Measurements from ENCODE around the gene SGK1.

The SGK1 gene

GRCh38 chr6:134249239-134249758, 68.6 kb downstream of the SGK1 start:
- H3K4me3 ChIP-seq (ENCODE audit: low read length) = no peak overlapping the region
- H4K20me1 ChIP-seq (ENCODE audit: control insufficient read depth, insufficient read depth, low read depth, low read length) = no peaks in the 10 kb centered on the region
- no peaks in the 10 kb centered on the region for H3K27me3 ChIP-seq (ENCODE audit: control insufficient read depth, low read length)
- no peaks in the 10 kb centered on the region for H3K36me3 ChIP-seq (ENCODE audit: control insufficient read depth, low read length)
- H3K9me3 ChIP-seq (ENCODE audit: control insufficient read depth, insufficient read depth, low read length) = no peaks in the 10 kb centered on the region
- H3K79me2 ChIP-seq (ENCODE audit: control insufficient read depth, low read length) = no peaks in the 10 kb centered on the region
- H3K9me2 ChIP-seq (replicated peaks; ENCODE audit: control insufficient read depth, low read length) = no peaks in the 10 kb centered on the region
- peak overlapping the region; percentile 74 for H3K4me2 ChIP-seq (ENCODE audit: low read length)
- H3K4me1 ChIP-seq (ENCODE audit: control insufficient read depth, low read length) = peaks cover 60% of the 10 kb centered on the region
- H3K27ac ChIP-seq (ENCODE audit: low read depth, low read length) = no peak overlapping the region
- no peak for TF ChIP-seq EZH2phosphoT487 (IDR thresholded peaks at IDR 0.05; ENCODE audit: borderline replicate concordance, low read length)
- no peak for TF ChIP-seq CTCF (IDR thresholded peaks at IDR 0.05; ENCODE audit: low read depth, low read length, poor library complexity, severe bottlenecking)
- peaks cover 21% of the 10 kb centered on the region for H3F3A ChIP-seq (ENCODE audit: control insufficient read depth, insufficient read depth)

GRCh38 chr6:134247844-134248580, 69.9 kb downstream of the SGK1 start:
- no peak for TF ChIP-seq CTCF (IDR thresholded peaks at IDR 0.05; ENCODE audit: low read depth, low read length, poor library complexity, severe bottlenecking)
- TF ChIP-seq EZH2phosphoT487 (IDR thresholded peaks at IDR 0.05; ENCODE audit: borderline replicate concordance, low read length) = no peak
- H3F3A ChIP-seq (ENCODE audit: control insufficient read depth, insufficient read depth) = peaks cover 21% of the 10 kb centered on the region
- H3K36me3 ChIP-seq (ENCODE audit: control insufficient read depth, low read length) = no peaks in the 10 kb centered on the region
- no peaks in the 10 kb centered on the region for H3K9me2 ChIP-seq (replicated peaks; ENCODE audit: control insufficient read depth, low read length)
- H4K20me1 ChIP-seq (ENCODE audit: control insufficient read depth, insufficient read depth, low read depth, low read length) = no peaks in the 10 kb centered on the region
- no peaks in the 10 kb centered on the region for H3K9me3 ChIP-seq (ENCODE audit: control insufficient read depth, insufficient read depth, low read length)
- H3K4me3 ChIP-seq (ENCODE audit: low read length) = peak overlapping the region; percentile 51
- H3K4me2 ChIP-seq (ENCODE audit: low read length) = peak overlapping the region; percentile 74
- peak overlapping the region; percentile 86 for H3K27ac ChIP-seq (ENCODE audit: low read depth, low read length)
- peaks cover 60% of the 10 kb centered on the region for H3K4me1 ChIP-seq (ENCODE audit: control insufficient read depth, low read length)
- H3K27me3 ChIP-seq (ENCODE audit: control insufficient read depth, low read length) = no peaks in the 10 kb centered on the region
- H3K79me2 ChIP-seq (ENCODE audit: control insufficient read depth, low read length) = no peaks in the 10 kb centered on the region

- H3K9me2 ChIP-seq (replicated peaks; ENCODE audit: control insufficient read depth, low read length) = no peaks in the 10 kb centered on the region
Observed at GRCh38 chr6:134247231-134247833, 70.6 kb downstream of the SGK1 start.

More at GRCh38 chr6:134247231-134247833, 70.6 kb downstream of the SGK1 start:
- Histone ChIP-seq H3K4me3 (ENCODE audit: low read length) (peak overlapping the region; percentile 51), H4K20me1 (ENCODE audit: control insufficient read depth, insufficient read depth, low read depth, low read length) (no peaks in the 10 kb centered on the region), H3K4me2 (ENCODE audit: low read length) (peak overlapping the region; percentile 74), H3K4me1 (ENCODE audit: control insufficient read depth, low read length) (peaks cover 60% of the 10 kb centered on the region), H3K27me3 (ENCODE audit: control insufficient read depth, low read length) (no peaks in the 10 kb centered on the region), H3K27ac (ENCODE audit: low read depth, low read length) (peak overlapping the region; percentile 86), H3F3A (ENCODE audit: control insufficient read depth, insufficient read depth) (peaks cover 21% of the 10 kb centered on the region), H3K36me3 (ENCODE audit: control insufficient read depth, low read length) (no peaks in the 10 kb centered on the region), H3K79me2 (ENCODE audit: control insufficient read depth, low read length) (no peaks in the 10 kb centered on the region), H3K9me3 (ENCODE audit: control insufficient read depth, insufficient read depth, low read length) (no peaks in the 10 kb centered on the region)
- no peak for TF ChIP-seq CTCF (IDR thresholded peaks at IDR 0.05; ENCODE audit: low read depth, low read length, poor library complexity, severe bottlenecking)
- no peak for TF ChIP-seq EZH2phosphoT487 (IDR thresholded peaks at IDR 0.05; ENCODE audit: borderline replicate concordance, low read length)

All from DOHH2 (cell line).